Hypothalamus (tissue), 51 donors: ENCODE measurements around the gene LINGO4.

ENCODE experiments used
- DNase-seq, 51 donors: peaks; one replicate each; lab custom pipeline; 2025; lab: John Stamatoyannopoulos, UW

Gene LINGO4

GRCh38 chr1:151815716-151816327 is 10.6 kb upstream of the LINGO4 start:
- no peak for DNase-seq

DNA sequence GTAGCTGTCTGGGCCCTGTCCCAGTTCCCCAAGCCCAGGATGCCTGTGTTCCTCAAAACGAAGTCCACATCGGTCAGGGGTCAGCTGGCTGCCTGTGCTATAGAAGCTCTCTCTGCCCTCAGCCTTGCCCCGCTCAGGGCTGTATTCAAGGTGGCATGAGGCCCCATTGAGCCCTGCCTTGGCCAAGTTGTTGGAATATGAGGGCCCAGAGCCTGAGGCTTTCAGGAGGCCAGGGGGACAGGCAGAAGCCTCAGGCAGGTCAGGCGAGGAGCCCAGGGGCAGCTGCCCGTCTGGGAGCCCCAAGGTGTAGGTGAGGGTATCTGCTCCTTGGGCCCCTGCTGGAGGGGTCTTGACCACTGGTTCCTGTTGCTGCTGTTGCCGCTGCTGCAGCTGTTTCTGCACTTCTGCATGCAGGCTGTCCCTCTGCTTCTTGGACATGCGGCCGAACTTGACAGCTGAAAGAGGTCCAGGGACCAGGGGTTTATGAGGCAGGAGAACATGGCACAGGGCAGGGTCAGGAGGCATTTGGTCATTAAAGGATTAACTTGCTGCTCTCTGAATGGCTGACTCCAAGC is 9.8 kb upstream of the LINGO4 start:
- no peak for DNase-seq

- DNase-seq, result no peak
Observed at GRCh38 chr1:151814426-151814825, 9.2 kb upstream of the LINGO4 start.

DNA sequence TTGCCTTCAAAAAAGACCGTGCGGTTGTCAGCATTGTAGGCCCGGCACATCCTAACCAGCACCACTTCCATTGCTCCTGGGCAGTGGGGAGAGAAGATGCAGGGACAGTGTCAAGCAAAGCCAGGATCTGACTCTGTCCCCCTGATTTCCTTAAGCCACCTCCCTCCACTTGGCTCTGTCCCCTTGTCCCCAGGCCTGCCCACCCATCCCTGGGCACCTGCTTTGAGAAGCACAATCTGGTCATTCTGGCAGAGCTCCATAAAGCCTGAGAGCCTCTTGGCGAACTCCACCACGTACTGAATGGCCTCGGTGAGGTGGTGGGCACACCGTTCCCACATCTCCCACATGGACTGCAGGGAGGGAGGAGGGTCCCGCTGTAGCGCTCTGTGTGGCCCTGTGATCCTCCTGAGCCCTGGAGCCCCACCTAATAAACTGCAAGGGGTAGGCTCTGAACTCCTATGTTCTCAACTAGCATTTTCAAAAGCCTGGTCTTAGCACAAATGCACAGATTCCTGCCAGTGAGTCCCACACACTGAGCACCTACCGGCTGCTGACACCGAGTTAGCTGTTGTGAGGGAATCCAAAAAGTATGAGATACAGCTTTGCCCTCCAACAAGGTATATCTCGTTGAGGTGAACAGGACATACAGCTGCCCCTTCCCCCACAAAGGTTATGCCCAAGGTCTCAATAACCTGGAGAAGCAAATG is 8.2 kb upstream of the LINGO4 start:
- DNase-seq, result no peak

- DNase-seq, result peak in 1 of 51 donors; percentile 1
Observed at GRCh38 chr1:151811181-151811580, 6.0 kb upstream of the LINGO4 start.

DNA sequence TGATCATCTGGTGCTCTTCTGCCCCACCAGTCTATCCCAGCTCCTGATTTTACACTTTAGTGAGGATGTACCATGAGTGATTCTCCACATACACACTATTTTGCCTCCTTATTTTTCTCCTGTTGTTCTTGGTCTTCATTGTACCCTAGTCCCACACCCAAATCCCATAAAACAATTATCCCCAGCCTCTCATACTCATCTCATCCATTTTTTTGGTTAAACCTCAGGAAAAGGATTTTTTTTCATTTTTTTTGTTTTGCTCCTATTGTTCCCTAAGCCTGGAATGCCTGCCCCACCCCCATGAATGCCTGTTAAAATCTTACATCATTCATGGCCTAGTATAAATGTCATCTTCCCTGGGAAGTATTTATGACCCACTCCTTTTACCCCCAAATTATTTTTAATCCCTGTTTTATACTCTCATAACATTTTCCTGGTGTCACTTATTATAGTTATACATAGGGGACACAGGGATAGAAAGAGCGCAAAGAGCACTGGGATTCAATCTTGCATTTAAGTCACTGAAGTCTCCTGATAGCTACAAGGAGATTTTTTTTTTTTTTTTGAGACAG is 4.9 kb upstream of the LINGO4 start:
- DNase-seq, result no peak

DNA sequence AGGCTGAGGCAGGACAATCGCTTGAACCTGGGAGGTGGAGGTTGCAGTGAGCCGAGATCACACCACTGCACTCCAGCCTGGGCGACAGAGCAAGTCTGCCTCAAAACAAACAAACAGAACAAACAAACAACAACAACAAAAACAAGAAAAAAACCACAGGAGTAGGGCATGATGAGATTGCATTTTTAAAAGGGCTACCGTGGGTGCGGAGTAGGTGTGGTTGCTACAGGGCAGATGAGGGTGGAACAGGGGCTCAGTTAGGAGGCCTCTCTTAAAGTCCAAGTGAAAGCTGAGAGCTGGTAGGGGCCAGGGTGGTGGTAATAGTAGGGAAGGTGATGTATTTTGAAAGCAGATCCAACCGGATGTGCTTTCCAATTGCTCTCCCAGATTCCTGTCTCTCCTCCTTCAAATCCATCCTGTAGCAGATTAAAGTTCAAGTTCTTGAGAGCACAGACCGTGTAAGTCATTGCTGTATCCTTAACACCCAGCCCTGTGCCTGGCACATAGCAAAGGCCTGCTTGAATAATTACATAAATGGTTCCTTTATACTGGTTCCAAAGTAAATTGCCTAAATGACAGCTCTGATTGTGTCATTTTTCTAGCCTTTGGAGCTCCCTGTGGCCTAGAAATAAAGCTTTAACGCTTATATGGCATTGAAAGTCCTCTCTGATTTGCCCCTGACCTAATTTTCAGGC is 4.2 kb upstream of the LINGO4 start:
- DNase-seq, result peak in 1 of 51 donors; percentile 7

- DNase-seq, result no peak
Observed at GRCh38 chr1:151807766-151808165, 2.5 kb upstream of the LINGO4 start.

DNA sequence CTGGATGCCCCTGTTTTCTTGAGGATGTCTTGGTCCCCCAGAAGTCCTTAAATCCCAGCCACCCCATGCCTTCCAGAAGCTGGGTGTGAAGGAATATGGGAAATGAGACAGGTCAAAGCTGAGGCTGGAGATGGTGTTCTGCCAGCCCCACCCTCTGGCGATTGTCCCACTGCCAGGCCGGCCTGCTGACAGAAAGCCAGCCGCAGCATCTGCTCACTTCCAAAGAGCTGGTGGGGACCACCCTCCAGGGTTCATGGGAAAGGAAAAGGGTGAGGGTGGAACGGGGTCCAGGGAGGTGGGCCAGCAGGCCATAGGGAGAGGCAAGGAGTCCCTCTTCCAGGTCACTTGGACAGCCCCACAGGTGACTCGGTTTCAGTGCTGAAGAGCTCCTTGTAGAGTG is 1.9 kb upstream of the LINGO4 start:
- no peak for DNase-seq

GRCh38 chr1:151806170-151806569 is 951 bp upstream of the LINGO4 start:
- DNase-seq, result no peak

- DNase-seq, result no peak
Observed at GRCh38 chr1:151803915-151804314, 1.3 kb downstream of the LINGO4 start.

- no peak for DNase-seq
Observed at GRCh38 chr1:151803164-151803563, 2.1 kb downstream of the LINGO4 start.

- DNase-seq, result no peak
Observed at GRCh38 chr1:151802372-151802771, 2.8 kb downstream of the LINGO4 start.

DNA sequence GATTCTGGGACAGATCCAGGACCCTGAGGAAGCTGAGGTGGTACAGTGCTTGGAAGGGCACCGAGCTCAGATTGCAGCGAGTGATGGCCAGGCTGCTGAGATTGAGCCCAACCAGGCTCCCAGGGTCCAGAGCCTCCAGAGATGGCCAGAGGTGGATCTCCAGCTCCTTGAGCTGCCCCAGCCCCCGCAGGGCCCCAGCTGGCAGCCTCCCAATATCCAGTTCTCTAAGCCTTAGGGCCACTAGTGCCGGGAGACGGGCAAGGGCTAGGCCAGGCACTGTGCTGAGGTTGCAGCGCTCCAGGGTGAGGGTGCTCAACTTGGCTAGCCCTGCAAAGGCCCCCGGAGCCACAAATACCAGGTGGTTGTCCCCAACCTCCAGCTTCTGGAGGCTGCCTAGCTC is 3.4 kb downstream of the LINGO4 start:
- no peak for DNase-seq

- DNase-seq, result no peak
Observed at GRCh38 chr1:151801310-151801820, 3.9 kb downstream of the LINGO4 start.

- DNase-seq, result no peak
Observed at GRCh38 chr1:151800830-151801229, 4.4 kb downstream of the LINGO4 start.

GRCh38 chr1:151799179-151800022 is 5.8 kb downstream of the LINGO4 start:
- DNase-seq, result peak in 6 of 51 donors; percentile 2 to 43 (median 12)

GRCh38 chr1:151798571-151798970 is 6.6 kb downstream of the LINGO4 start:
- DNase-seq, result no peak

- peak in 6 of 51 donors; percentile 23 to 53 (median 32) for DNase-seq
Observed at GRCh38 chr1:151790940-151791651, 14.1 kb downstream of the LINGO4 start.
